ENCODE measurements around the gene CCDC178. TPM values are rescaled to one million over a fixed set of nuclear protein-coding genes. Genes with fewer than 3 reads are reported as not detected.

CCDC178 gene, protein sequence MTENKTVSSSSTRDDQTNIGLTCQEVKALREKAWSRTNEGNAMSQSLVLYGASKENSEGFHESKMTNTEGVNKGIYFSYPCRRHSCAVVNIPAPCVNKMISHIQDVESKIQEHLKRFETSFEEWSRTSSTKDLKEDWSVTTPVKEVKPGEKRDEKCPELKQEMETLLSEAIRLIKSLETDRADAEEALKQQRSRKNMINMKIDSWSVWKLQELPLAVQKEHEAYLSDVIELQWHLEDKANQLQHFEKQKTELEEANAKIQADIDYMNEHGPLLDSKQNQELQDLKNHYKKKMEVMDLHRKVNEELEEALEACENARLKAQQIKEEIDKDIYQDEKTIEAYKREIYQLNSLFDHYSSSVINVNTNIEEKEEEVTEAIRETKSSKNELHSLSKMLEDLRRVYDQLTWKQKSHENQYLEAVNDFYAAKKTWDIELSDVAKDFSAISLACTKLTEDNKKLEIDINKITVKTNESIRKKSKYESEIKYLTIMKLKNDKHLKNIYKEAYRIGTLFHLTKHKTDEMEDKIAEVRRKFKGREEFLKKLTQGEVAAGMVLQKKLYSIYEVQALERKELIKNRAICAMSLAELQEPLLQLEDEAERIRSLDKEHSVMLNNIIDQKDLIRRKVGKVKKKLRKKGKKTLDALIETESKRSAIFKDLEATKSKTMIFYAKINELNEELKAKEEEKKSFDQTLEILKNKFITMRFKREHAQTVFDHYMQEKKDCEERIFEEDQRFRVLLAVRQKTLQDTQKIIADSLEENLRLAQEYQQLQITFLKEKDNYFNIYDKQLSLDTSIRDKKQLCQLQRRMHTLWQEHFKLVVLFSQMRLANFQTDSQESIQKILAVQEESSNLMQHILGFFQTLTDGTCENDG
- total RNA-seq: not detected in 2 replicates

DNA sequence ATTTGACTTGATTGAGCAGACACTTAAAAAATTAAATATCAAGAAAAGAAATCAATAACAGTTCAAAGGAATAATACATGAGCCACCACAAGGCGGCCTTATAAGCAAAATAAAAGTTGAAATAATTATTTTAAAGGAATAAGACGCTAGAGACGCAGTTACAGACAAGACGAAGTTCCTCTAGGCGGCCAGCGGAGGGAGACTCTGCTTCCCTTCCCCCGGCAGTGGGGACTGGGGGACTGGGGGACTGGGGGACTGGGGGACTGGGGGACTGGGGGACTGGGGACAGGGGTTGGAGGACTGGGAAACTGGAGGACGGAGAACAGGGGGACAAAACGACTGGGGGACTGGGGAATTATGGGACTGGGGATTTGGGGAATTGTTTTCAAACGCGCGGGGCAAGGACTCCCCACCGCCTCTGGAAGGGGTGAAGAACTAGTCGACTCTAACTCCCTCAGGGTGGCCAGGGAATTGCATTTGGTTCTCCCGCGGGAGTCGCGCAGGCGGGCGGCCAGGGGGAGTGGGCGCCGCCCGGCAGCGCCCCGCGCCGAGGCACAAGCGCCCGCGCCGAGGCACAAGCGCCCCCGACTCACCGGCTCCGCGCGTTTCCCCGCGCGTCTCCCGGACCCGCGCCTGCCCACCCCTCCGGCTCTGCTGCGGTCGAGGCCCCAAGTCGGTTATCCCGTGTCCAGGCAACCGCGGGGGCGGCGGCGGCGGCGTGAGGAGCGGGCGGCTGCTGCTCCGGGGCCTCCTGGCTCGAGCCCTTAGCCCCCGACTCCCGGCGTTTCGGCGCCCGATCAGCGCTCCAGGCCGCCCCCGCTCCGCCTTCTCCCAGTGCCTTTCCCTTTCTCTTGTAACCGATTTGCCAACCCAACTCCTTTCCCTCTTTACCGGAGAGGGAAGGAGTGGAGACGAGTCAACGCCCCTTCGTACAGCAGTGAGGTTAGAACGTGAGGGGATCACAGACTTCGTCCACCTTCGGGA is at the start of gene CCDC178:
Gene CCDC178, minus strand, starts transcription at position 662 of the 984 bp plus-strand sequence. CDS start 28,633 bp downstream, outside the sequence.

Other genes starting within 250 kb of the CCDC178 start
- gene ASXL3, start 137.5 kb upstream of the CCDC178 start, total RNA-seq: not detected in 2 replicates